A673 (cell line): ENCODE results near the gene PIP4K2A. TPM values are rescaled to one million over a fixed set of nuclear protein-coding genes. Genes with fewer than 3 reads are reported as not detected.

Source experiments
- BruUV-seq: library from RNA; stranded (reverse); fragments of 400-500 nt; replicated peaks from 2 replicates; lab custom pipeline; 2021; lab: Mats Ljungman, UMichigan
- CTCF ChIA-PET: fragments of 300-600 bp; sonication (Branson Sonifier 250); formaldehyde crosslinking; loops from one replicate; lab custom pipeline; 2022; ENCODE audit warnings: antibody characterized with exemption; lab: Charles Lee
- POLR2A ChIA-PET: fragments of 300-600 bp; sonication (Branson Sonifier 250); formaldehyde crosslinking; loops from one replicate; lab custom pipeline; 2022; ENCODE audit warnings: antibody characterized with exemption; ENCODE audit not compliant: low non-redundant PET; lab: Charles Lee
- DNase-seq: peaks from one replicate; pipeline ENCODE4 v3.0.0-alpha.2; 2015; ENCODE audit warnings: low spot score
- H3K27ac ChIP-seq: fragments of 200-600 bp; sonication (generic); 2 replicates; pipeline ENCODE4 v1.5.1; 2016; ENCODE audit warnings: mixed run types, low read depth, mild to moderate bottlenecking, mixed read lengths, antibody characterized with exemption, low read length; ENCODE audit not compliant: poor library complexity, severe bottlenecking
- H3K27me3 ChIP-seq: fragments of 200-600 bp; sonication (generic); replicated peaks from 2 replicates; pipeline ENCODE4 v1.6.1; 2017; ENCODE audit warnings: mixed run types, low read depth, mild to moderate bottlenecking, mixed read lengths, antibody characterized with exemption, low read length; ENCODE audit not compliant: insufficient read depth, poor library complexity
- H3K36me3 ChIP-seq: fragments of 200-600 bp; sonication (generic); 2 replicates; pipeline ENCODE4 v1.6.1; 2016; ENCODE audit warnings: mixed run types, mild to moderate bottlenecking, mixed read lengths, antibody characterized with exemption, low read length; ENCODE audit not compliant: insufficient read depth, poor library complexity, severe bottlenecking
- H3K4me1 ChIP-seq: fragments of 200-600 bp; sonication (generic); 2 replicates; pipeline ENCODE4 v1.6.1; 2017; ENCODE audit warnings: mixed run types, mild to moderate bottlenecking, mixed read lengths, antibody characterized with exemption, low read length; ENCODE audit not compliant: insufficient read depth, poor library complexity, severe bottlenecking
- H3K4me3 ChIP-seq: fragments of 200-600 bp; sonication (generic); 2 replicates; pipeline ENCODE4 v1.5.1; 2016; ENCODE audit warnings: low read depth, mixed run types, mild to moderate bottlenecking, mixed read lengths, low read length; ENCODE audit not compliant: poor library complexity, severe bottlenecking
- H3K9me3 ChIP-seq: fragments of 200-600 bp; sonication (generic); 2 replicates; pipeline ENCODE4 v1.6.1; 2016; ENCODE audit warnings: mixed run types, low read depth, mild to moderate bottlenecking, mixed read lengths, antibody characterized with exemption, low read length; ENCODE audit not compliant: poor library complexity, severe bottlenecking
- EZH2 ChIP-seq: fragments of 200-600 bp; sonication (generic); IDR thresholded peaks from 2 replicates; pipeline ENCODE4 v1.6.1; 2017; ENCODE audit warnings: borderline replicate concordance, low read depth, mild to moderate bottlenecking, mixed read lengths, antibody characterized with exemption, low read length; ENCODE audit not compliant: poor library complexity, severe bottlenecking
- intact Hi-C: fragments of 100-400 bp; cut with micrococcal nuclease; formaldehyde crosslinking; loops from one replicate; pipeline ENCODE4 v1.10.0; 2022; ENCODE audit not compliant: unreplicated experiment
- total RNA-seq: library from RNA; stranded (reverse); gene quantifications from 2 replicates; pipeline ENCODE4 v1.2.3, GENCODE V29; 2021
- TF ChIP-seq, protein P1 (sequence below): fragments of 300-800, 200-600 bp; sonication (generic); conservative IDR thresholded peaks from 2 replicates; pipeline ENCODE4 v1.5.1; 2017; ENCODE audit warnings: low read depth, mild to moderate bottlenecking, antibody characterized with exemption, low read length, moderate library complexity, mixed read lengths

Gene PIP4K2A
- total RNA-seq, 1 experiment from 2014 or later: 19.8 TPM

DNA sequence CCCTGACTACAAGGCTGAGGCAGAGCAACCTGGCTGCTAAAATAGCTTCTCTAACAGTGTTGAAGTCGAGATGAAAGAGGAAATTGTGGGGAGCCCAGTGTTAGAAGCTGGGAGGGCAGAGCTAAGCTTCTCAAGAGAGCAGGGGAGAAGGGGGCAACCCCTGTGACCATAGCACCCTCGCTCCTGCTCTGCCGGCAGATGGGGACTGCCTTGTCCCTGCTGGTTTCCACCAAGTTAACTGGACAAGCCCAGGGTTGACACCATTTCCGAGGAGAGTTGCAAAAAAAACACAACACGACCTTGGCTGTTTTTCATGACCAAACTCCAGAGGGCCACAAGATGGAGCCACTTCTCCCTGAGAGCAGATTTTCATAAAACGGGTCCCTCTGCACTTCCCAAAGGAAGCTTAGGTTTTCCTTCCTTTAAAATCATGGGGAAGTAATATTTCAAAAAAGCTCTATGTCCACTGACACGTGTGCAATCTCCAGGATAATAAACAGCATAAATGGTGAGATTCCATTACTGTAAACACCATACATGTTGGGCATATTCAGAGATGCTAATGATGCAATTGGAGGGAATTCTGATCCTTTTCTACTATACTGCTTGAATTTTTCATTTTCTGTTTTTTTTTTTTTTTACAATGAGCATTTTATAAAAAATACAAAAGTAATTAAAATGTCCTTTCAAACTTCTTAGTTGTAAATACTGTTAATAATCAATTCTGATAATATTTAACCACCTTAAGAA lies 140.4 kb downstream of the PIP4K2A start:
- Histone ChIP-seq H3K27me3 (no peaks in the 10 kb centered on the region), H3K4me3 (no peak overlapping the region), H3K9me3 (no peaks in the 10 kb centered on the region), H3K27ac (no peak overlapping the region), H3K4me1 (no peaks in the 10 kb centered on the region), H3K36me3 (no peaks in the 10 kb centered on the region)
- TF ChIP-seq, protein P1, sequence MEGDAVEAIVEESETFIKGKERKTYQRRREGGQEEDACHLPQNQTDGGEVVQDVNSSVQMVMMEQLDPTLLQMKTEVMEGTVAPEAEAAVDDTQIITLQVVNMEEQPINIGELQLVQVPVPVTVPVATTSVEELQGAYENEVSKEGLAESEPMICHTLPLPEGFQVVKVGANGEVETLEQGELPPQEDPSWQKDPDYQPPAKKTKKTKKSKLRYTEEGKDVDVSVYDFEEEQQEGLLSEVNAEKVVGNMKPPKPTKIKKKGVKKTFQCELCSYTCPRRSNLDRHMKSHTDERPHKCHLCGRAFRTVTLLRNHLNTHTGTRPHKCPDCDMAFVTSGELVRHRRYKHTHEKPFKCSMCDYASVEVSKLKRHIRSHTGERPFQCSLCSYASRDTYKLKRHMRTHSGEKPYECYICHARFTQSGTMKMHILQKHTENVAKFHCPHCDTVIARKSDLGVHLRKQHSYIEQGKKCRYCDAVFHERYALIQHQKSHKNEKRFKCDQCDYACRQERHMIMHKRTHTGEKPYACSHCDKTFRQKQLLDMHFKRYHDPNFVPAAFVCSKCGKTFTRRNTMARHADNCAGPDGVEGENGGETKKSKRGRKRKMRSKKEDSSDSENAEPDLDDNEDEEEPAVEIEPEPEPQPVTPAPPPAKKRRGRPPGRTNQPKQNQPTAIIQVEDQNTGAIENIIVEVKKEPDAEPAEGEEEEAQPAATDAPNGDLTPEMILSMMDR: peak; percentile 68
- no peak for TF ChIP-seq EZH2
- no TSS peak for BruUV-seq
- CTCF ChIA-PET: interaction anchor here (0.7 to 1.0 kb wide), 2 partner anchors 165 to 415 kb away, joined by 5 to 8 read pairs; no protein-coding TSS in a partner anchor
- POLR2A ChIA-PET: no interaction called here
- intact Hi-C loops: loop anchor here (5.0 kb wide), 1 partner anchor 413 kb away; no protein-coding TSS in a partner anchor
- peak; percentile 54 for DNase-seq

DNA sequence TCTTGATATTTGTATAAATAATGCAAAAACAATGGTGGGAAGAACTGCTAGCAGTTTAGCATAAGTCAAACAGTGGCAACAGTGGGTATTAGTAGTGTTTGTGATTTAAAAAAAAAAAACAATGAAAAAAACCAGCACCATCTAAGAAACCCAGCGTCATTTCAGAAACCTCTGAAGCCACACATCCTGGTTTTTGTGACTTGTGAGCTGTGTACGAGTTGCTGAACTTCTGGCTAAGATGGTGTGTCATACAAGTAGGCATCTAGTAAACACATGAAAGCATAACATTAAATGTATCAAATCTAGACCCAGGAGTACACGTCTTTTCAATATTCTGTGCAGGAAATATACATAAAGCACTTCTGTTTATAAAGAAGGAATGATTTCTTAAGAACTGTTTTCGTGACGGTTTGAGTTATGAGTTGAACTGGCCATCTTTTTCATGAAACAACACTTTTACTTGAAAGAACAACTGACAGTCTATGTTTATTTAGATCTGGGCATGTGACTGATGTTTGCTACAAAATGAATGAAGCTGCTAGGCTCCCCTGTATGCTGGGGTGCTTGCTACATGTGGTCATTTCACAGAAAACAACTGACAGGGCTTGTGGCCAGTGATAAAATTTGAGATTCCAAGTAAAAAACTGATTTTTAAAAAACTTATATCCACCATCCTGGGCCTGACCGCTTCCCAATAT lies 143.5 kb downstream of the PIP4K2A start:
- Histone ChIP-seq H3K27me3 (no peaks in the 10 kb centered on the region), H3K4me1 (no peaks in the 10 kb centered on the region), H3K4me3 (no peak overlapping the region), H3K36me3 (no peaks in the 10 kb centered on the region), H3K27ac (no peak overlapping the region), H3K9me3 (no peaks in the 10 kb centered on the region)
- intact Hi-C loops: loop anchor here (5.0 kb wide), 1 partner anchor 416 kb away; no protein-coding TSS in a partner anchor
- POLR2A ChIA-PET: no interaction called here
- DNase-seq: no peak
- no peak for TF ChIP-seq EZH2
- TF ChIP-seq, protein P1: no peak
- BruUV-seq: no TSS peak
- CTCF ChIA-PET: no interaction called here

DNA sequence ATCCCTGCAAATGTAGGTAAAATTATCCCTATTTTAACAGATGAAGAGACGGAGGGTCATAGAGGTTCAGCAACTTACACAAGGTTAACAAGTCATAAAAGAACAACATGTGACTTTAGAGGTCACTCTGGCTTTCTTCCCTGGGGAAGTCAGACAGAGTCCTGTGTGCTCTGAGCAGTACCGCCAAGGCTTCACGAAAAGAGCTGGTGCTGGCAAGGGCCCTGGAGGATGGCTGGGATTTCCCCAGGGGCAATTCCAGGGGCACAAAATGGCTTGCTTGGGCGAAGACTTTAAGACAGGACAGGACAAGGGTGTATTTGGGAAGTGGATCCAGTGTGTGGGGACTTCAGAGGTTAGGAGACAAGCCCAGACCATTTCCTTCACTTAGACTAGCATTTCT lies 144.1 kb downstream of the PIP4K2A start:
- ChIA-PET CTCF (no interaction called here), POLR2A (no interaction called here)
- DNase-seq: no peak
- TF ChIP-seq, protein P1: no peak
- TF ChIP-seq EZH2: no peak
- Histone ChIP-seq H3K4me3 (no peak overlapping the region), H3K27ac (no peak overlapping the region), H3K4me1 (no peaks in the 10 kb centered on the region), H3K27me3 (no peaks in the 10 kb centered on the region), H3K9me3 (no peaks in the 10 kb centered on the region), H3K36me3 (no peaks in the 10 kb centered on the region)
- intact Hi-C loops: loop anchor here (5.0 kb wide), 1 partner anchor 417 kb away; no protein-coding TSS in a partner anchor
- no TSS peak for BruUV-seq
